Sigmoid colon (tissue), 4 donors: ENCODE results near the gene SETD3.

Experiments
- EP300 ChIP-seq, 4 donors: sonication (generic); formaldehyde crosslinking; IDR thresholded peaks; one replicate each; pipeline ENCODE4 v1.6.1; 2017; ENCODE audit warnings: antibody characterized with exemption in 4 of 4
- POLR2A ChIP-seq, 2 donors: fragments of 450-650 bp; IDR thresholded peaks; one replicate each; pipeline ENCODE4 v1.6.1; 2016; ENCODE audit warnings: antibody characterized with exemption in 2 of 2, mild to moderate bottlenecking in 2 of 2, moderate library complexity in 2 of 2

DNA sequence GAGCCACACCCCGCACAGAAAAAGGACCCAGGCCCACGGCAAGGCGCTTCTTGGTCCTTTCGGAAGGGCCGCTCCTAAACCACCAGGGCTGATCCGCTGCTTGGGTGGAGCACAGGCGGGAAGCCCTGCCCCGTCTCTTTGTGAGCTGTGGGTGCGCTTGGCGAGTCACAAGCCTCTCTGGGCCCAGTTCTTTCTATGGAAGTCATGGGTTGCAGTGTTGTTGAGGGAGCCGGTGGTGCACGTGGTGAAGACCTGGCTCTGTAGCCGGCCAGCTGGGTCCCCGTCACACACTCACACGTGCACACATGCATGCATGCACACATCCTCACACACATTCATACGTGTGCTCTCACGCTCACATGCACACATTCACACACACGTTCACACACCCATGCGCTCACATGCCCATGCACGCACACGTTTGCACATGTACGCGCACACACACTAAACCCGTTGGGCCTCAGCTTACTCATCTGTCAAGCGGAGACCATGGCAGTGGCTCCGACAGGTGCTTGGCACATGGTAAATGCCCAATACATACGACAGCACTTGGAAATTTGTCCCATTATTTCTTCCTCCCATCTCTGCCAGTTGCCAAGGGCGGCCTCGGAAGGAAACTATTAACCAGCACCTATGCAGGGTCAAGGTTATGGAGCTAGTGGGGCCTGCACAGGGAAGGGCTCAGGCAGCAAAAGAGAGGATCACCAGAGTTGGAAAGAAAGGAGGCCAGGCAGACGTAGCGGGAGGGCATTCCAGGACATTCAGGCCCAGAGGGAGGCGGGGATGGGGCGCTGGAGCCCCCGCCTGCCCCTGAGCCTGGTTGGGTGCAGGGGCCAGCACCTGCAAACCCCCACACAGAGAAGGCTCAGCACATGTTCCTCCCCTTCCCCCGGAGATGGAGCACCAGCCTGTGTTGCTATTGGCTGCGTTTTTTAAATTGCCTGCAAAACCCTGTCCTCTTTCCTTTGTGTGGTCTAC is 96.9 kb downstream of the SETD3 start:
- TF ChIP-seq POLR2A (IDR thresholded peaks at IDR 0.05) (no peak), EP300 (IDR thresholded peaks at IDR 0.05) (no peak)
